ENCODE results near the gene VASH1.
"Not testable (repeated sequence)": the region's sequence is repeated elsewhere in the genome, so short reads cannot be mapped to it uniquely, and the experiment has no call there.

VASH1 gene

GRCh38 chr14:76761136-76761959 is at the start of gene VASH1:
TSS of gene VASH1 (plus strand) at chr14:76761468. CDS start at chr14:76762822, 1,354 bp downstream.
- DNase-seq = peak; percentile 73

GRCh38 chr14:76713121-76713520 is 48.1 kb upstream of the VASH1 start:
- no peak for DNase-seq

- DNase-seq = no peak
These were observed 46.8 kb upstream of the VASH1 start for GRCh38 chr14:76714470-76714869.

- DNase-seq = no peak
These were observed 46.2 kb upstream of the VASH1 start for GRCh38 chr14:76715101-76715500.

GRCh38 chr14:76715511-76716081 is 45.7 kb upstream of the VASH1 start:
- peak; percentile 14 for DNase-seq

- DNase-seq = no peak
These were observed 45.0 kb upstream of the VASH1 start for GRCh38 chr14:76716285-76716684.

- DNase-seq = no peak
These were observed 43.6 kb upstream of the VASH1 start for GRCh38 chr14:76717508-76718290.

- DNase-seq = no peak
These were observed 42.8 kb upstream of the VASH1 start for GRCh38 chr14:76718306-76719040.

- no peak for DNase-seq
These were observed 41.6 kb upstream of the VASH1 start for GRCh38 chr14:76719666-76720065.

GRCh38 chr14:76720382-76720813 is 40.9 kb upstream of the VASH1 start:
- DNase-seq = peak; percentile 53

- not testable (repeated sequence) for DNase-seq
These were observed 39.8 kb upstream of the VASH1 start for GRCh38 chr14:76721506-76721905.

- DNase-seq = no peak
These were observed 36.4 kb upstream of the VASH1 start for GRCh38 chr14:76724651-76725550.

- DNase-seq = no peak
These were observed 34.7 kb upstream of the VASH1 start for GRCh38 chr14:76726551-76726970.

GRCh38 chr14:76727384-76727783 is 33.9 kb upstream of the VASH1 start:
- no peak for DNase-seq

- DNase-seq = no peak
These were observed 33.4 kb upstream of the VASH1 start for GRCh38 chr14:76727901-76728300.

GRCh38 chr14:76729258-76729657 is 32.0 kb upstream of the VASH1 start:
- DNase-seq = no peak

- DNase-seq = no peak
These were observed 31.2 kb upstream of the VASH1 start for GRCh38 chr14:76729953-76730505.

- DNase-seq = not testable (repeated sequence)
These were observed 26.8 kb upstream of the VASH1 start for GRCh38 chr14:76734501-76734900.

GRCh38 chr14:76736514-76736913 is 24.8 kb upstream of the VASH1 start:
- DNase-seq = no peak

- DNase-seq = no peak
These were observed 20.2 kb upstream of the VASH1 start for GRCh38 chr14:76741074-76741473.

- no peak for DNase-seq
These were observed 19.1 kb upstream of the VASH1 start for GRCh38 chr14:76742185-76742584.
